ENCODE results near the gene CLK1. TPM values are rescaled to one million over a fixed set of nuclear protein-coding genes. Genes with fewer than 3 reads are reported as not detected.

Gene CLK1
- total and polyA plus RNA-seq, 9 of the 15 experiments (the other 6 are each of a cell fraction or from before 2014, with no cell fraction given), result 29.3 to 99.2 (median 47.0) TPM

- Histone ChIP-seq H3K9ac (ENCODE audit: insufficient read depth in 1 of 2, low read depth in 2 of 2, low read length in 2 of 2) (no peak overlapping the region; a peak in 1 of 4 replicates), H3K9me1 (ENCODE audit: control insufficient read depth, insufficient read depth, low read length) (no peaks in the 10 kb centered on the region), H3K27ac (ENCODE audit: extremely low read depth, low read depth, low read length) (no peak overlapping the region), H3K4me1 (replicated peaks in 1 of 2; ENCODE audit: control insufficient read depth in 2 of 2, insufficient read depth in 2 of 2, low read length in 2 of 2) (peaks cover 4 to 6% of the 10 kb centered on the region in 2 experiments; a peak in 4 of 5 replicates), H3K4me2 (ENCODE audit: insufficient read depth, low read length) (no peak overlapping the region), H3K36me3 (ENCODE audit: control insufficient read depth, insufficient read depth, low read length) (peaks cover 72% of the 10 kb centered on the region), H3K9me3 (replicated peaks; ENCODE audit: control insufficient read depth, insufficient read depth, low read depth, low read length) (no peaks in the 10 kb centered on the region), H4K20me1 (replicated peaks; ENCODE audit: control insufficient read depth, insufficient read depth, low read length) (peaks cover 10% of the 10 kb centered on the region), H3K79me2 (ENCODE audit: control insufficient read depth, insufficient read depth, low read length) (peaks cover 79% of the 10 kb centered on the region), H2AFZ (ENCODE audit: low read depth, low read length) (no peak overlapping the region), H3K27me3 (ENCODE audit: control insufficient read depth in 2 of 2, insufficient read depth in 2 of 2, low read length in 2 of 2) (no peaks in the 10 kb centered on the region), H3K4me3 (no peak overlapping the region)
- in situ Hi-C loops (cut with MboI) (no loop called here), intact Hi-C loops (cut with micrococcal nuclease) (loop anchor here (5.0 kb wide), 1 partner anchor 48 kb away; the partner anchor contains the start of gene BZW1)
- no TSS peak for BruUV-seq (replicated peaks)
- TF ChIP-seq ZNF197 (CRISPR knock-in tag; IDR thresholded peaks at IDR 0.05; ENCODE audit: low read depth) (no peak), ERF (CRISPR knock-in tag; IDR thresholded peaks at IDR 0.05) (no peak), ASH1L (IDR thresholded peaks at IDR 0.05; ENCODE audit: borderline replicate concordance, low read depth, partially characterized antibody) (no peak), MTA1 (IDR thresholded peaks at IDR 0.05; ENCODE audit: borderline replicate concordance) (no peak), SMAD1 (IDR thresholded peaks at IDR 0.05; ENCODE audit: low read depth, low read length, partially characterized antibody) (no peak), NCOA2 (IDR thresholded peaks at IDR 0.05; ENCODE audit: partially characterized antibody in 2 of 2) (no peak), SPI1 (IDR thresholded peaks at IDR 0.05; ENCODE audit: borderline replicate concordance, low read depth, low read length) (no peak), ZNF75A (CRISPR knock-in tag; IDR thresholded peaks at IDR 0.05) (no peak), SAP30 (IDR thresholded peaks at IDR 0.05; ENCODE audit: borderline replicate concordance, insufficient read depth, low read depth, low read length, poor library complexity, severe bottlenecking) (no peak), JUND (IDR thresholded peaks at IDR 0.05; ENCODE audit: borderline replicate concordance, low read depth, low read length) (no peak), JUND (tag; IDR thresholded peaks at IDR 0.05; ENCODE audit: borderline replicate concordance, low read depth, low read length) (no peak), STAT5B (CRISPR knock-in tag; IDR thresholded peaks at IDR 0.05) (no peak), NUFIP1 (IDR thresholded peaks at IDR 0.05; ENCODE audit: partially characterized antibody) (no peak)
- TF ChIP-seq, protein P1, sequence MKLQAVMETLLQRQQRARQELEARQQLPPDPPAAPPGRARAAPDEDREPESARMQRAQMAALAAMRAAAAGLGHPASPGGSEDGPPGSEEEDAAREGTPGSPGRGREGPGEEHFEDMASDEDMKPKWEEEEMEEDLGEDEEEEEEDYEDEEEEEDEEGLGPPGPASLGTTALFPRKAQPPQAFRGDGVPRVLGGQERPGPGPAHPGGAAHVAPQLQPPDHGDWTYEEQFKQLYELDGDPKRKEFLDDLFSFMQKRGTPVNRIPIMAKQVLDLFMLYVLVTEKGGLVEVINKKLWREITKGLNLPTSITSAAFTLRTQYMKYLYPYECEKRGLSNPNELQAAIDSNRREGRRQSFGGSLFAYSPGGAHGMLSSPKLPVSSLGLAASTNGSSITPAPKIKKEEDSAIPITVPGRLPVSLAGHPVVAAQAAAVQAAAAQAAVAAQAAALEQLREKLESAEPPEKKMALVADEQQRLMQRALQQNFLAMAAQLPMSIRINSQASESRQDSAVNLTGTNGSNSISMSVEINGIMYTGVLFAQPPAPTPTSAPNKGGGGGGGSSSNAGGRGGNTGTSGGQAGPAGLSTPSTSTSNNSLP (IDR thresholded peaks at IDR 0.05; ENCODE audit: borderline replicate concordance, low read depth, low read length), result no peak
- ChIA-PET CTCF (ENCODE audit: low intra/inter-chr PET ratio) (no interaction called here), POLR2A (interaction anchor here (0.7 to 1.6 kb wide), 3 partner anchors 11 to 52 kb away, joined by 3 to 6 read pairs (median 4); no protein-coding TSS in a partner anchor)
- WGBS (ENCODE audit: insufficient coverage, low coverage, missing lambda C conversion rate), result 83% methylated on average over 12 of the region's 12 CpGs
- FAIRE-seq (no peak), ATAC-seq (no peak), DNase-seq (ENCODE audit: extremely low read depth in 1 of 4, low spot score in 3 of 4) (peak in 1 of 4 experiments; percentile 15)
Measured at GRCh38 chr2:200860092-200860795, 4.2 kb downstream of the CLK1 start.

Measured in K562 (cell line).